ENCODE data around the gene PLCH1.

GRCh38 chr3:155760653-155761052 is 15.8 kb upstream of the PLCH1 start:
- TF ChIP-seq CTCF (IDR thresholded peaks at IDR 0.05) (no peak), ZFX (IDR thresholded peaks at IDR 0.05; ENCODE audit: borderline replicate concordance) (no peak)

Measured in 22Rv1 (cell line).